ENCODE data around the gene ARSG. TPM values are rescaled to one million over a fixed set of nuclear protein-coding genes. Genes with fewer than 3 reads are reported as not detected.
A peak's percentile ranks its signal among the peaks of the same experiment; 100 is the strongest.

Gene ARSG
- total RNA-seq, 1 donor from 2014 or later, result 2.4 TPM

DNA sequence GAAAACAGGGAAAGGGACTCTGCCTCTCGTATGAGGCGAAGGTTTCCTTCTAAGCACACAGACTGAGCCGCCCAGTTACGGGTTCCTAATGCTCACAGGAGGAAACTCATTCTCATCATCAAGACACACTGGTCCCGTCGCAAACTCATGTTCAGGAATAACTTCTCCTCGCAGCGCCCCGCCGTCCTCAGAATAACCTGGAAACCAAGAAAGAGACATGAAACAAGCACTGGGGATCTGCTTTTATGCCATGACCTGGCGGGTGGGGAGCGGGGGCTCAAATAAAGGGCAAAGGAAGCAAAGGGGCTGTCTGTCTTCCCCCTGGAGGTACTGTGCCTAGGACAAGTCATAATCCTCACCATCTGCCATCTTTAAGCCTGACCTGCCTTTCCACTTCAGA is 134.7 kb downstream of the ARSG start:
- DNase-seq (ENCODE audit: low read depth in 2 of 2), result no peak

GRCh38 chr17:68427575-68427974 is 136.3 kb downstream of the ARSG start:
- DNase-seq (ENCODE audit: low read depth in 2 of 2), result no peak

- DNase-seq (ENCODE audit: low read depth in 2 of 2), result no peak
Observed at GRCh38 chr17:68428498-68429172, 137.3 kb downstream of the ARSG start.

DNA sequence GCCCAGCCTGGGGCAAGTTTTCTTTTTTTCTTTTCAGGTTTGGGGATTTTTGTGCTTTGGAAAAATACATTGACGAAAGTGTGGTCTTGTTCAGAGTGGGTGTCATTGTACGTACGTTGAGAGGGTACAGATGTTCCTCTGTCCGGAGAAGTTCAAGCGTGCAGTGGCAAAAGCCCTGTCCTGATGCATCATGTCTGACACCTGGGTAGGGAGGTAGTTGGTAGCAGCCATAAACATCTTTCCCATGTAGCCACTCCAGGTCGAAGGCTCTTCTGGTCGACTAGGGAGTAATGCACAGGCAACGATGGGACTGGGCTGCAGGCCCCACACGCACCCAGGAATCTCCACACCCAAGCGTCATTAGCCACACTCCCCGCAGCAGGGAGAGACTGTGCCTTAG is 138.6 kb downstream of the ARSG start:
- DNase-seq (ENCODE audit: low read depth in 2 of 2), result no peak

- DNase-seq (ENCODE audit: low read depth in 2 of 2), result no peak
Observed at GRCh38 chr17:68431045-68431608, 139.8 kb downstream of the ARSG start.

DNA sequence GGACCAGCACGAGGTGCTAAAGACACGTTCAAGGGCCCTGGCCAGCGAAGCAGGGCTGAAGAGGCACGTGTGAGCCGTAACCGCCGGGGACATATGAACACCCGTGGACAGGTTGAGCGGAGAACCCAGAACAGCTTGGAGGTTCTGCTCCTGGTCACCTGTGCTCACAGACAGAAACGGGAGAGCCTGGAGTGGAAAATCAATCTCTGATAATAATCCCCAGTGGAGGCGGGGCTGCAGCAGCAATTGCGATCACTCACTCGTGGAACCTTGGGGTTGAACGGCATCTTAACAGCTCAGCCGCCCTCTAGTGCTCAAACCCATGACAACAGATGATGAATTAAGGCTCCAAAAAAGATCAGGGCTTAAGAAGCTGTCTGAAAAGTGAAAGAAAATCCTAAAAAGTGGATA is 140.4 kb downstream of the ARSG start:
- peak; percentile 46 to 50 for DNase-seq (ENCODE audit: low read depth in 2 of 2)

- no peak for DNase-seq (ENCODE audit: low read depth in 2 of 2)
Observed at GRCh38 chr17:68432086-68432864, 141.0 kb downstream of the ARSG start.

DNA sequence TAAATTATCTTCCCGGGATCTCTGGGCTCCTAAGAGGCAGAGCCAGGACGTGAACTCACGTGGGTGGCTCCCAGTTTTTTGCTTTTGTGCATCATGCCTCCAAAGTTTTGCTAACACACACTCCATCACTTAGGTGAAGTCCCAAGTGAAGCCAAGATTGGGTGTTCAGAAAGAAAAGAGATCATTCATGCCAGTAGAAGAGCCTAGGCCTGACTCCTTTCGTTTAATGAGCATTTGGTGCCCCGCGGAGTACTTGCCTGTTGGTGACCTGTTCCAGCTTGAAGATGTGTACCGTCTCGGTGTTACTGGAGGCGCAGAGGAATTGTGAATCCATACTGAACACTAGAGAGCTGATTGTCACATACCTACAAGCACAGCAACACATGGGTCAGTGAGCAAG is 141.9 kb downstream of the ARSG start:
- DNase-seq (ENCODE audit: low read depth in 2 of 2), result no peak

DNA sequence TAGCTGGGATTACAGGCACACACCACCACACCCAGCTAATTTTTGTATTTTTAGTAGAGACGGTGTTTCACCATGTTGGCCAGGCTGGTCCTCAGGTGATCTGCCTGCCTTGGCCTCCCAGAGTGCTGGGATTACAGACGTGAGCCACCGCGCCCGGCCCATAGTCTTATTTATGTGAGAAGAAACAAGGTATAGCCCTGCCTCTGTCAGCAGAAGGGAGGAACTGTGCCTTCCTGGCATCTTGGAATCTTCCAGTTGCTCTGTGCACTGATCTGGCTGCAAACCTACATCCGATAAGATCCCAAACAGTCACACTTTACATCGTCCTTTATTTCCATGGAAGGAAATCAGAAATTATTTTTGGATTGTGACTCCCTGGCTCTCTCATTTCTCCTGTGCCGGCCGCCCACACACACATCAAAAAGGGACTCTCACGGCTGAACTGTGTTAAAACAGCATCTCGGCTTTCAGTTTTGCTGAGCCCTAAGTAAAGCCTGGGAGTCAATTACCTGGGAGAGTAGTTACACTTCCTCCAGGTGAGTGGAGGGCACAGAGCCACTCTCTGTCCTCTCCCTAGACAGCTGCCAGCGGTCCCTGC is 142.7 kb downstream of the ARSG start:
- DNase-seq (ENCODE audit: low read depth in 2 of 2), result no peak

DNA sequence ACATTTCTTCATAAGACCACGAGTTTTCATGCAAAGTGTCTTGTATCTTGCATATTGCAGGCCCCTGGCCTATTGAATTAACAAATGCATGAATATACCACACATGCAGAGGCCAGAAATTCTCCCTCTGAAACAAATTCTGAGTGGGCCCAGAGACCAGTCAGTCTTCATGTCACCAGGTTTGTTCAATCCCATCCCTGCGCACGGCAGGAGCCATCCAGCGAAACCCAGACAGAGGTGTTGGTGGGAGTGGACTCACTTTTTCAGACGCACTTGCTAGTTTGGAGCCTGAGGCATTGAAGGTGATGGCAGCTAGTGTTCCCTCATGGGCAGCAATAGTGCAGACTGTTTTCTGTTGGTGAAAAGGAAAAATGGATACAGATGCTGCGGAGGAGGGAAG is 144.1 kb downstream of the ARSG start:
- DNase-seq (ENCODE audit: low read depth in 2 of 2), result no peak

DNA sequence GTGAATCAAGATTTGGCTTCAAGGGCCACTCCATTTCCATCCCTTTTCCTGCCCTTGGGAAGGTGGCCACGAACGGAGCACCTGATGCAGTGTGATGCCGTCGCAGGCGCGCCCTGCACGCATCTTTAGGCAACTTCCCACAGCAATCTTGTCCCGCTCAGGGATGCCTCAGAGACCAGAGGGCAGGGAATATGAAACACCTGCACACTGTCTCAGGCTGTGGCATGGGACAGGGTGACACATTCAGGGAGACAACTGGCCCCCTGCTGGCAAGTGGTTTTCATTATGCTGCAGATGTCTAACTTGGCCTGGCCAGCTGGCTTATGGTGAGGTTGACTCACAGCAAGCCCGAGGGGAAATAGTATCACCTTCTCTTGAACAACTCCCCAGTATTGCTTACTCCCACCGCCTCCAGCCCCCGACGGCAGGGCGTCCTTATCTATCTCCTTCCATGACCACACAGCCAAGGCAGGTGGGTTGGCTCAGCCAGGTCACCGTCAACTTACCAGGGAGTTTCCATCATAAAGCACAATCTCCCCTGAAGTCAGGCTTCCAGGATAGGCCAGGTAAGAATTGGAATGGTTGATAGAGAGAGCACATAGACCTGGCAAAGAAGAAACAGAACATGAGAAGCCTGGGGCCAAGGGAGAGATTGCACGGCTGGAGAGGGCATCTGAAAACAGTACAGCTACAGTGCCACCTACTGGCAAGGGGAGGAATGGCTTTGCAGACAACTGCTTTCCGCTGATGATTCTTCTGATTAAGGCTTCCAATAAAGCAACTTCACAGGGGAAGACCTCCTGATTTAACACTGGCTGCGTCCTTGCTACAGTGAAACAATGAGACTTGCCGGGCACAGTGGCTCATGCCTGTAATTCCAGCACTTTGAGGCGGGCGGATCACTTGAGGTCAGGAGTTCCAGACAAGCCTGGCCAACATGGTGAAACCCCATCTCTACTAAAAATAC is 144.9 kb downstream of the ARSG start:
- DNase-seq (ENCODE audit: low read depth in 2 of 2), result peak; percentile 85 to 86

- peak; percentile 60 to 72 for DNase-seq (ENCODE audit: low read depth in 2 of 2)
Observed at GRCh38 chr17:68437979-68438822, 146.9 kb downstream of the ARSG start.

- DNase-seq (ENCODE audit: low read depth in 2 of 2), result no peak
Observed at GRCh38 chr17:68439656-68440290, 148.5 kb downstream of the ARSG start.

DNA sequence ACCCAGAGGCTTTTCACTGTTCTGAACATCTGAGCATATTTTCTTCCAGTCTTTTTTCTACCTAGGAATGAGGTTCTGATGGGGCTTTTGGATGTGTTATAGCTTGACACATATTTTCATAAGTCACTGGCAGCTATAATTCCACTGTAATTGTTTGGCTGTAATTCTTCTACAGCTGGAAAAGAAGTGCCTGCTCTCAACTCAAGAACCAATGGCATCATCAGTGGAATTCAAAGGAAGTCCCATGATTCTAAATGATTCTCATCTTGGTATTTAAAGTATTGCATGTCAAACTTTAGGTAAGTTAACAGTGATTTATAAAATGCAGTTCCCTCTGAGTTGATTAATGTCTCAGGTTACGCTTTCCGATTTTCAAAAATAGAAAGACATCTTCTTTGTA is 149.2 kb downstream of the ARSG start:
- no peak for DNase-seq (ENCODE audit: low read depth in 2 of 2)

DNA sequence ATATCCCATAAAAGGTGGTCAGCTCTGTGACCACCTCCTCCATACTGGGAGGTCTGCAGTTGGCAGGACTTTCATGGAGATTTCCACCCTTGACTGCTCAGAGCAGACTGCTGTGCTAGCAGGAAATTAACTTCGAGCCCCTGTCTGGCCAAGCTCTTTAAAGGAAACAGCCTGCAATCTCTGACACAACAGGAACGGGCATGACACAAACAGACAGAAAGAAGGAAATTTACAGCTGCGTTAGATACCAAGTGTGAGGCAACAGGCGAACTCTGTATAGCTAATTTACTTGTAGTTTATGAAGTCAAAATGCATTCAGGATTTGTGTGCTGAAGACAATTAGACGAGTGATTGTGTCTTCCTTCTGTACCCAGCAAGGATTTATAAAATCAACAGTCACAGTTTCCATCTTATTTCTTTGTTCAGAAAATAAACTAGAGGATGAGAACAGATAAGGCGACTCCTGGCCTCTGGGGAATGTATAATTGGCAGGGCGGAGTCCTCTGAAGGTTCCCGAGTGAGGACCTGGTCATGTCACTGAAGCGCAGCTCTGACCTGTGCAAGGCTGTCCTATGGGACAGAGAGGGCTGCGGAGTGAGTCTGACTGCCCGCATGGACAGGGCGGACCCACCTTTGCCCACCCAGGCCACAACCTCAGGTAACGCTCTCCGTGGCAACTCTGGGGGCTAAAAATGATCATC is 149.9 kb downstream of the ARSG start:
- DNase-seq (ENCODE audit: low read depth in 2 of 2), result peak; percentile 85 to 90

DNA sequence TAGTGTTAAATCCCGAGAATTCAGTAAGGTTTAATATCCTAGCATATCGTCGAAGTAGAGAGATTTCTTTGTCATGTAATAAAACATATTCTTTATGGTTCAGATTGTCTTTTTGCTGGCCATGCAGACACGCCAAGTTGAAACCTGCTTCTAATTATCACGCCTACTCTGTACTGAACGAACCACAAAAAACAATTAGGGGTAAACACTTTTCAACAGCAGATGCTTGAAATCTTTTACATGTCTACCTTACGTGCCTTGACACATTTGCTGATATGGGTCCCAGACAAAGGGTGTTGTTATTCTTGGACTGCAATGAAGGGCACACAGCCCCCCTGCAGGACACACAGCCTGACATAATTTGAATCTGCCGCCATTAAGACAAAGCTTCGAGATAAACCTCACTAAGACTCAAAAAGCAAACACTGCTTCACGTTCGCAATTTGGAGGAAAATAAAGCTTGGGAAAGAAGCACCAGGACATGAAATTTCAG is 152.7 kb downstream of the ARSG start:
- no peak for DNase-seq (ENCODE audit: low read depth in 2 of 2)

DNA sequence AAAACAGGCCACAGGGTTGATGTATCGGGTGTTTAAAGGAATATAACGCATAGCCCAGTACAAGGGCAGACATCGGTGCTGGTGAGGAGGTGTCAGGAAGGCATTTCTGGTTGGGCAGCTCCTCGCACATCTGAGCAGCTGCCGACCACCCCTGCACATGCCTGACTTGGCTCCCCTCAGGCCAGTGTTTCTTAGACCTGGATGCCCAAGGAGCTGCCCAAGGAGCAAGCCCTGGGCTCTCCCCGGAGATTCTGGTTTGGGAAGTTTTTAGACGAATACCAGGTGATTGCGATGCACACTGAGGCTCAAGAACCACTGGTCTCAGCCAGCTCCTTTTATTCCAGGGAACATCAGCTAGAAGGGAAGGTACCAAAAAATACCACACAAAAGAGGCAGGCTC is 154.4 kb downstream of the ARSG start:
- no peak for DNase-seq (ENCODE audit: low read depth in 2 of 2)

DNA sequence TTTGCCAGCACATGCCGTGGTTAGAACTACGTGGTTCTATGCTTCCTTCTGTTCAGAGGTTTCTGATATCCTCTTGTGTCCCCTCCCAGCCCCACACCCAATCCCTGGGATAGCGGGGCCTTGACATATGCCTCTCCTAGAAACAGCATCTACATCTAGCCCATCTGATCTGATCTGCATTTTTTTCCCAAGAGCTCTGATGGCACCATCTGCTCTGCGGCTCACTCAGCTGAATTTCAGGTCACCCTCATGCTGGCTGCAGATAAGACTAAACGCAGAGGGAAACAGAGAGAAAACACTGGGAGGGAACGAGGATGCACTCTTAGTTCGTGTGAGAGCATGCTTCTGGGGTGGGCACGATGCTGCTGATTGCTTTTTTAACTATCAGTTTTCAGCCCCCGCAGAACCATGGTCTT is 155.3 kb downstream of the ARSG start:
- DNase-seq (ENCODE audit: low read depth in 2 of 2), result no peak

Data from lung microvascular endothelial cell (primary cell).